RCC 7860 (cell line): ENCODE results near the gene POLR2L.
A peak's percentile ranks its signal among the peaks of the same experiment; 100 is the strongest.

Experiments
- DNase-seq: peaks from one replicate; pipeline ENCODE4 v3.0.0-alpha.2; 2015; ENCODE audit warnings: low spot score
- FAIRE-seq: peaks from 2 replicates; lab custom pipeline; 2012; peaks lifted over from hg19 to GRCh38; lab: Jason Lieb, UNC

The POLR2L gene

DNA sequence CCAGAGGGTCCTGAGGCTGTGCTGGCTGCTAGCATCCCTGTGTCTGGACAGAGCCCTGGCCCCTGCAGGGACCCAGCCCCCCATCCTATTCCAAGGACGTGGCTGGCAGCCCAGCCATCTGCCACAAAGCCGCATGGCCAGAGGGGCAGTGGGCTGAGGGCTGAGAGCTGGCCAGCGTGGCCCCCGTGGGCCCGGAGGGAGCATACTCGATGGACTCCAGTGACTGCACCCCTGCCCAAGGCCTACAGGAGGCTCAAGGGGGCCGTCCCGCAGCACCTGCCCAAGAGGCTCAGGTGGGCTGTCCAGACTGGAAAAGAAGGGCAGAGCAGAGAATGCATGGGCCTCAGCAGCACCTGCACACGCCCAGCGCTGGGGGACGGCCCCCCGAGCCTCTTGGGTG, 13.5 kb upstream of the POLR2L start:
- FAIRE-seq (no peak), DNase-seq (no peak)

DNA sequence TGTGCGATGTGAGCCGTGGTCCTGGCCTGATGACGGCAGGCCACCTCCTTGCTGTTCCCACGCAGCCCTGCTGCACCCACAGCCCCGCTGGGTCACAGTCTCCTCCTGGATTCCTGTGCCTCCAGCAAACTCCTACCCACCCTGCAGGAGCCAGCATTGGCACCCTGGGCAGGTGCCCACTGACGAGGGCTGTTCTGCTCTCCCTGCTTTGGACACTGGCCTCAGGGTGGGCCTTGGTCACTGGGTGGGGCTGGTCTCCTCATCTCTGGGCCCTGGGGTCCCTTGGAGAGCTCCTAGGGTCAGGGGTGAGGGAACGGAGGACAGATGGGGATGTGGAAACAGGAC, 13.0 kb upstream of the POLR2L start:
- FAIRE-seq = no peak
- DNase-seq = no peak

DNA sequence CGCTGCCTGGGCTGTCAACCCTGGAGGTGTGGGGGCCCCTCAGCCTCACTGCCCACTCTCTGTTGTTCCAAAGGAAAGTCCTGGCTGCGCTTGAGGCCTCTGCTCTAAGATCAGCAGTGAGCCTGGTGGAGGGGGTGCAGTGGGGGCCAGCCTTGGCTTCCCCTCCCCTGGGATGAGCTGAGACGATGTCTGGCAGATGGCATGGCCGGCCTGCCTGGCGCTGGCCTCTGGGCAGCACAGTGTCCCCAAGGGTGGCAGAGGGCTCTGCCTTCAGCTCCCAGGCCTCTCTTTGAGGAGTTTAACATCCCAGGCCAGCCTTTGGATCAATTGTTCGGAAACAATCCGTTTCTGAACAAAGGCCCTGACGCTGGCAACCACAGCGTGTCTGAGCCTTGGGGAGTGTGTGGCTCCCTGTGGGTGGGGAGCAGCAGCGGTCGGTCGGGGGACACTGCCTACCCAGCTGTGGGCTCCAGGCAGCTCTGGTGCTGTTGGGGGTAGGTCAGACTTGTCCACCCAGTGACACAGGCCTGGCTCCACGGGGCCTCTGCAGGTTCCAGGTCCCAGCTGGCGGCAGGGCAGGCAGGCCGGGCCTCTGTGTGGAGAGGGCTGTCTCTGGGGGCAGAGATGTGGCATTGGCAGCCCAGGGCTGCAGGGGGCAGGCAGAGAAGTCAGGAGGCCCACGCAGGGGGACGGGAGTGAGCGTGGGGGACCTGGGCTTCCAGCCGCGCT, 12.4 kb upstream of the POLR2L start:
- no peak for FAIRE-seq

DNA sequence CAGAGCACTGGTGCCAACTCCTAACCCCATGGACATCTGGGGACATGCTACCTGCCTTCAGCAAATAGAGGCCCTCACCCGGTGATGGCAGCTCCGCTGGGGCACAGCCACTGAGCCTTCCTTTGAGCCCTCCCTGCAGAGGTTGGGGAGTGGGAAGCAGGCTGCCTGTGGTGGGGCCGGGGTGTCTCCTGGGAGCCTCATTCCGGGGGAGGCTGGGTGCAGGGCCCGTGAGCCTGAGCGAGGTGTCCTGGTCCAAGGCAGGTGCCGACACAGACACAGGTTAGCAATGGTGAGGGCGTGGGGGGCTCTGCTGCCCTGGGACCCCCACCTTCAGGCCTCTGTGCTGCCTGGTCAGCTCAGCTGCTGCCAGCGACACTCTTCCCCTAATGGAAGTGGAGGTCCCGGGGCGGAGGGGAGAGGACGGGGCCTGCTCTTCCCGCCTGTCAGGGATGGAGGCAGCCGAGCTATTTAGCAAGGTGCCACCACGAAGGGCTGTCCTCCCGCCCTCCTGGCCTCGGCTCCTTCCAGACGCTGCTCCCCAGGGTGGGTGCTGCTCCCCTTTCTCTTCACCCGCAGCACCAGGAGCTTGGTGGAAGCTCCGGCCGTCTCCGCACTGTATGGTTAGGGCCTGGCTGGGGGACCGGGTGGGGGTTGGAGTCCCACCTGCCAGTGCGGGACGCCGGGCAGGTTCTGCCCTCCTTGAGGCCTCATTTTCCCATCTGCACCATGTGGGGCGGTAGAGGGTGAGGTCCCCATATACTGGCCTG, 11.5 kb upstream of the POLR2L start:
- FAIRE-seq = no peak
- no peak for DNase-seq

More for the DNA sequence above, 12.4 kb upstream of the POLR2L start:
- DNase-seq = no peak

DNA sequence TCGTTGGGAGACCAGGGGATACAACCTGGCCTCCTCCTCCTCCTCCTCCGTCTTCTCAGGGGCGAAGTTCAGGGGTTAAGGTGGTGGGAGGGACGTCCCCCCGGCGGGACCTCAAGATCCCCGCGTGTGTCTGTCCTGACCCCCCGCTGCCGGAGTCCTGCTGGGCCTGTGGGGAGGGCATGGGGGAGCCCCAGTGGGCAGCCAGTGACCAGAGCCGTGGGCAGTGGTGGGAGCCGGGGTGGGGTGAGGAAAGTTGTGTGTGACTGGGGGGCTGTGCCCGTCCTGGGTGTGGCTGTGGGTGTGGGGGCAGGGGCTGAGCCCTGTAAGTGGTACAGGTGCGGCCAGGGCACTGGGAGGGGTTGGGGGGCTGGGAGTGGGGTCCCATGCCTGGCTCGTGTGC, 10.4 kb upstream of the POLR2L start:
- FAIRE-seq = no peak
- DNase-seq = no peak

DNA sequence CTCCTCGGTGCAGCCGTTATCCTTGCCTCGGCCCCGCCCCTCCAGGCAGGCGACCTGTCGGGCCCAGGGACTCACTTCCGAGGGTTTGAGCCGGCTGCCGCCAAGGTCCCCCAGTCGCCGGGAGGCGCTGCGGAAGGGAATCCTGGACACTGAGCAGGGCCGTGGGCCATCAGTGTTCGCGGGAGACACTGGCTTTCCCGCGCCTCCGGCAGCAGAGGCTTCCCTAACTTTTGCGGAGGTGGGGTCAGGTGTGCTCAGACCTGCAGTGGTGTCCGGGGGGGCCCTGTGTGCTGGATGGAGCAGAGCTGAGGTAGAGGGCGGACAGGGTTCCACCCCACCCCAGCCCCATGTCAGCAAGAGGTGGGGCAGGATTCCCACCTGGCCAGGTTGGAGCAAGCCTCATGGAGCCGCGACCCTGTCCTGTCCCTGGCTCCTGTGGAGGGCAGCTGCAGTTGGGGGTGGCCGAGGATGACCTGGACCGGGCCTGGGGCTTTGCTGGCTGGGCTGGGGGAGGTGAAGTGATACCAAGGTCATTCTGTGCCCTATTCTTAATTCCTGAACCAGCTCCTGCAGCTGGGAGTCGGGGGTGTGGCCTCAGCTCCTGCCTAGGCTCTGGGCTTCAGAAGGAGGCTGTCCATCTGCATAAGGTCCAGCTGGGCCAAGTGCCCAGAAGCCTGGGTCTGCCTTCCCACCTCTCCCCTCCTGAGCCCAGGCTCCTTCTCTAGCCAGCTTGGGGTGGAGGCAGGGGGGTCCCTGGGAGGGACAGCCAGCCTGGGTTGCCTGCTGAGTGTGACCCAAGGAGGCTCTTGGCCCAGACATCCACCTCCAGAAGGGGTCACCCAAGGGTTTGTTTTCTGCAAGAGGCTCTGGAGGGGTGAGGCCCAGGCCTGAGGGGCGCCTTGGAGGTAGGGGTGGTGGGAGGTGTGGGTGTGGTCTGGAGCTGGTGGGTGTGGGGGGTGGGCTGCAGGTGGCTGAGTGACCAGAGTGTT, 8.7 kb upstream of the POLR2L start:
- FAIRE-seq (no peak), DNase-seq (no peak)

DNA sequence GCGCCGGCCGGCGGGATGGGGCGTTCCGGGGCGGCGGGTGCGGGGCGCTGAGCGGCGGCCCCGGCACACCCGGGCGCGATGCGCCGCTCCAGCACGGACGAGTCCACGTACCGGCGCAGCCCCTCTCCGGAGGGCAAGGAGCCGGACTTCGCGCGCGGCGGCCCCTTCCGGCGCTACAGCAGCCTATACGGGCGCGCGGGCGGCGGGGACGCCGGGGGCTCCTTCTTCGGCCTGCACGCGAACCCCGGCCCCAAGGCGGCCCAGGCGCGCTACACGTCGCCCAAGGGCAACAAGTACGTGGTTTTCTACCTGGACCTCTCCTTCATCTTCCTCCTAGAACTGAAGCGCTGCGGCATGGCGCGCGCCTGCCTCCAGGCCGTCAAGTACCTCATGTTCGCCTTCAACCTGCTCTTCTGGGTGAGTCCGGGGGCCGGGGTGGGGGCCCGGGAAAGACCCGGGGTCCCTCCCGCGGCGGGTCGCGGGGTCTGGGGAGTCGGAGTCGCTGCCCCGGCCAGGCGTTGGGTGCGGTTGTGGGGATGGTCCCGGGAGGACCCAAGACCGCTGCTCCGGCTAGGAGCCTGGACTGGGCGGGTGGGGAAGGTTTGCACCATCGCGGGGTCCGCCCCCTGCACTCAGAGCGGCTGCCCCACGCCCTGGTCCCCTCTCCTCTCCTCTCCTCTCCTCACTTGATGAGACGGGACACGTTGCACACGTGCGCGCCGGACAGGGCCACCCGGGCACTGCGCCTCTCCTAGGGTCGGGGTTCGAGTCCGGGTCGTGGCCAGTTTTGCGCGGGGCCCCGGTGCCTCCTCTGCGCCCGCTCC, 7.8 kb upstream of the POLR2L start:
- FAIRE-seq (no peak), DNase-seq (no peak)

DNA sequence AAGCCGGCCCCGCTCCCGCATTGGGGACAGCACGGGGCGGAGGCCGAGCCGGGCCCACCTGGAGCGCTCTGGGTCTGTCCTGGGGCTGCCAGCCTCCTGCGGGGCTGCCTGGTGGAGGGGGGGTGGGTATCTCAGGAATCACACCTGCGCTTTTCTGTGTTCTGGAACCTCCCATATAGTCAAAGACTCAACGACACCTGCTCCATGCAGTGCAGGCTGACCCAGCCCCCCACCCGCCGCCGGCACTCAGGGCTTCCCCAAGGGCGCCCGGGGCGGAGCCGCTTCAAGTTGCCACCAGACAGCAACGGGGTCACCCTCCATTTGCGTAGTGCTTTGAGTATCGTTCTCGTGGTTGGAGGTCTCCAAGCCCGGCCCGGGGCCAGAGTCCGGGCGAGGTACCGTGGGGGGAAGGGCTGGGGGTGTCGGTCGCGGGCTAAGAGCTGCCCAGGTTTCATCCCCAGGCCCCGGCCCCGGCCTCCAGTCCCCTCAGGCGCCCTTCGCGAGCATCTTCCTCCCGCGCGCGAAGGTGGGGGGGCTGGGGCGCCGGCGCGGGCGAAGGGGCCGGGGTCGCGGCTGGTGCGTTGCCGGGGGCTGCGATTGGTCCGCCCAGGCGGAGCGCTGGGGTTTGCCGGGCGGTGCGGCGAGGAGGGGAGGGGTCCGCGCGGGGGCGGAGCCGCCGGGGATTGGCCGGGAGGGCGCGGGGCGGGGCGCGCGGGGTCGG, 6.9 kb upstream of the POLR2L start:
- DNase-seq = no peak
- no peak for FAIRE-seq

DNA sequence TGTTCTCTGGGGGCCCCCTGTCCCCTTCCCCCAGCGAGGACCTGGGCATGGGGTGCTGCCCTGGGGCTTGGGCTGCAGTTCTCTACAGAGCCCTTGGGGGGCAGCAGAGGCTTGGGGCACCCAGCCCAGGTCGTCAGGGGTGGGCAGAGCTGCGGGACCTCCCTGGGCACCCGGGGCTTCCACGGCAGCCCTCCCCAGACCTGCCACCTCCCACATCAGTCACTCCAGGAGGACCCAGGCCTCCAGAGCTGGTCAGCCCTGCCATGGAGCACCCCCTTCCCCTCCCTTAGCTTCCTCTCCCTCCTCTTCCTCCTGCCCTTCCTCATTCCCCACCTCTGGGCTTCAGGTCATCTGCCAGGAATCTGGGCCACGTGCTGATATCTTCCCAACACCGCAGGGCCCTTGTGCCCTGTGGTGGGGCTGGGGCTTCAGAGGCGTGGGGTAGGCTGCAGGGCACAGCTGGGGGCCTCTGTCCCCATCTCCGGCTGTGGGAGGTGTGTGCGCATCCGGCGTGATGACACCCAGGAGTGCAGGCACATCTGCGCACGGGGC, 6.1 kb upstream of the POLR2L start:
- DNase-seq (no peak), FAIRE-seq (no peak)

DNA sequence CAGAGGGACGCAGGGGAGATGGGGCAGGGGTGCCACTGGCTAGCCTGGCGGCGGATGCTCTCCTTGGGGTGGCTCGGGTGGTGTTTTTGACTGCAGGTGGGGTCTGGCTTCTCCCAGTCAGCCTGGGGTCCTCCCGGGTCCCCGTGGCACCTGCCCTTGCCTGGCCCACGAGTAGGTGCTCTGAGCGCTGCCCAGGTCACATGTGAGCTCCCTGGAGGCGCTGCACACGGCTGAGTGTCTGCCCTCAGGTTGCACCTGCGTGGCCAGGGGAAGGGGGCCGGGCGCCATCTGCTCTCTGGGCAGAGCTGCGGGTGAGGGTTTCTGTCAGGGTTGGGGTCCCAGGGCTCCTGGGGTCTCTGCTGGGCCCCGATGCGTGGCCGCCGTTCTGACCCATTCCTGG, 5.5 kb upstream of the POLR2L start:
- no peak for FAIRE-seq
- DNase-seq = no peak

DNA sequence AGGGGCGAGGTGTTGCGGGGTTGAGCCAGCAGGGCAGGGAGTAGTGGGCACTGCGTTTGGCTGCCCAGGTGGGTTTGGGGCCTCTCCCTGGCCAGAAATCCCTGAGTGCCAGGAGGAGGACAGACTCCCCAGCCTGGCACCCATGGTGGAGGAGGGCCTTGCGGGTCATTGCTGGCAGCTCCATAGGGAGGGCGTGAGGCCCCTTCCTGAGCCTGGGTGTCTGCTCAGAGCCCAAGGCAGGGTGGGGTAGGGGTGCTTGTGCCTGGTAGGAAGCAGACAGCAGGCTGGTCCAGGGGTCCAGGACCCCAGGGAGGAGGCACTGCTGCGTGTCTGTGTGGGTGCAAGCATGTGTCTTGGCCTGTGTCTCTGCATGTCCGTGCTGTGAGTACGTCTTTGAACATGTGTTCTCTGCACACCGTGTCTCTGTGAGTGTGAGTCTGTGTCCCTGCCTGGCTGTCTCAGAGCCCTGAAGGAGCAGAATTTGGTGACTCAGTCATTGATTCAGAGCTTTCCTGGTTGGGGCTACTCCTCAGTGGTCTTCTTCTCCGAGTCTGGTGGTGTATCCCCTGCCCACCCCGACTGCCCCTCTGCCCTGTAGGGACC, 4.3 kb upstream of the POLR2L start:
- no peak for FAIRE-seq
- no peak for DNase-seq

DNA sequence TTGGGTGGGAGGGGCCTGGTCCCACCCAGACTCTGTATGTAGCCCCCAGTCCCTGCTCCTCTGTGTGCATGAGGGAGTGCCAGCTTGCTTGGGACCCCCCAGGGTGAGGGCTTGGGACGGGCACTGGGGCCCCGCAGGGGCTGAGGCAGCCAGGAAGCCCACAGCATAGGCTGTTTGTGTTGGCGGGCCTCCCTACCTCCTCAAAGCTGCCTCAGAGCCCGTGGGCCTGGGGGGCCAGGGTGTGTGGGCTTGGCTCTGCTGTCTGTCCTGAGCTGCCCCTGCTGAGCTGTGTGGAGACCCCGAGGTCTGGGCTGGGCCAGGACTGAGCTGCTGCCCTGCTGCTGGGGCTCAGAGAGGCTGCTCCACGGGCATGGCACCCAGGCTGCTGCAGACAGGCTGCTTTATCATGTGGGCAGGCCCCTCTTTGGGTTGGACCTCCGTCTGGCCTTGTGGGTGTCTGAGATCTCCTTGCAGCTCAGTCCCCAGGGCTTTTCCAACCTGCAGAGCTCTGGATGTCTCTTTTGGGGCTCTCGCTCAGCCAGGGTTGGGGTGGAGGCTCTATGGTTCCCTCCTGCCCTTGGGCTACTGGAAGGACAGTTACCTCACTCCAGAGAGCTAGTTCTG, 3.7 kb upstream of the POLR2L start:
- FAIRE-seq = no peak
- DNase-seq = no peak

DNA sequence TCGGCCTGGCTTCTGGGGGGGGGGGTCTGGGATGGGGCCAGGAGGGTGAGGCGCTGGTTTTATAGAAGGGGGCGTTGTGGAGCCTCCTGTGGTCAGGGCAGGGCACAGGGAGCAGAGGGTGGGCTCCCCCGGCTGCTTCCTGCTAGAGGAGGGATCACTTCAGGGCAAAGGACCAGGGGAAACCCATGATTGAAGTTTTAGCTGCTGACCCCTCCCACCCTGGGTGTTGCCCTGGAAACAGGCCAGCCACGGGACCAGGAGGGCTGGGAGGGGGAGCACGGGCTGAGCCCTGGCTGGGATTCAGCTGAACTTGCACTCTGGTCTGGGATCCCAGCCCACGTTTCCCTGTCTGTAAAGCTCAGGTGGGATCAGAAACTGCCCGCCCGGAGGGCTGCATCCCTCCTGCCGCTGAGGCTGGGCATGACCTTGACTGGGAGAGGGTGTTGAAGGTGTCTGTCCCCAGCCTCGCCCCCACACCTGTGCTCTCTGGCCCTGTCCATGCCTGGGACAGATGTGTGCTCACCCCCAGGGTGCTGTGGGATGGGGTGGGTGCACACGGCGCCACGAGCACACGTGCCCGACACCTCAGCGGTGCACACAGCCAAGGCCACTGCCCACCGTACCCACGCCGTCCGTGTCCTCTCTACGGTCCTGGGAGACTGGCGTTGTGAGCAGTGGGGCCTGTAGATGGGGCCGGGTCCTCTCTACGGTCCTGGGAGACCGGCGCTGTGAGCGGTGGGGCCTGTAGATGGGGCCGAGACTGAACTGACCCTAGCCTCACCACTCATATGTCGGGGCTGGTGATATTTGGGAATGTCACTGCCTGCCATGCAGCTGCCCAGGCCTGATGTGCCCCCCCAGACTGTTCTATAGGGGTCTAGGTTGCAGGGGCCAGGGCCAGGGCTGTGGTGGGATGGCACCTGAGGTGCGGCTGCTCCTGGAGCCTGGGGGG, 2.6 kb upstream of the POLR2L start:
- peak; percentile 34 for FAIRE-seq
- peak; percentile 75 for DNase-seq

DNA sequence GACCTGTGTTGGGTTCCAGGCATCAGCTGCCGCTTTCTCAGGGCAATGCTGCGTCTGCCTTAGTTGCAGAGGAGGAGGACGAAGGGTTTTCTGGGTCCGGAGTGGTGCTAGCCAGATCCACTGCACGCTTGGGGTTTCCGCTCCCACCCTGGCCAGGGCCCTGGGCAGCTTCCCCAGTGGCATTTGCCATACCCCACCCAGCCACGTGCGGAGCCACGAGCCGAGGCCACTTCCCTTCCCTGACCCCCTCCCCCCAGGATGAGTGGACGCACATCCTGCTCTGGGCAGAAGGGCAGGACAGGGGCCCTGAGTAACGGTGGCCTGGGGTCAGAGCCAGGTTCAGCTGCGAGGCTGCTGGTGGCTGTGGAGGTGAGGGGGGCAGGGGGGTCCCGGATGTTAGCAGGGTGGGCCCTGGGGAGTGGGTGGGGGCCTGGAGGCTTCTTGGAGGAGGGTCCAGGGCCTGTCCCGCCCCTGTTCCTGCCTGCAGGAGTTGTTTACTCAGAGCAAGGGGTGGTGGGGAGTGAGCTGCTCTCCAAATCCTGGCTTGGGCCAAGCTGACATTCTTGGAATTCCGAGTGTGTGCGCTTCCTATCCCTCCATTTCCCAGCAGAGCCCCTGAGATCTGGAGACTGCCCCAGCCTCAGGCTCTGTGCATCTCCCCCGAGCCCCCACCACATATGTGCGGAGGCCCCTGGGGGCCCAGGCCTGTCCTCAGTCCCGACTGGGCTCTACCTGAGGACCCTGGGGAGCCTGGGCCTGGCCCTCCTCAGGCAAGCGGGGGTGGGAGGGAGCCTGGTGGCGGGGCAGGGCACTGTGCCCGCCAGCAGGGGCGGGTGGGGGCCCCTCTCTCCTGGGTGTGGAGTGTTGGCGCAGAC, 1.7 kb upstream of the POLR2L start:
- FAIRE-seq = peak; percentile 32
- DNase-seq = peak; percentile 90

DNA sequence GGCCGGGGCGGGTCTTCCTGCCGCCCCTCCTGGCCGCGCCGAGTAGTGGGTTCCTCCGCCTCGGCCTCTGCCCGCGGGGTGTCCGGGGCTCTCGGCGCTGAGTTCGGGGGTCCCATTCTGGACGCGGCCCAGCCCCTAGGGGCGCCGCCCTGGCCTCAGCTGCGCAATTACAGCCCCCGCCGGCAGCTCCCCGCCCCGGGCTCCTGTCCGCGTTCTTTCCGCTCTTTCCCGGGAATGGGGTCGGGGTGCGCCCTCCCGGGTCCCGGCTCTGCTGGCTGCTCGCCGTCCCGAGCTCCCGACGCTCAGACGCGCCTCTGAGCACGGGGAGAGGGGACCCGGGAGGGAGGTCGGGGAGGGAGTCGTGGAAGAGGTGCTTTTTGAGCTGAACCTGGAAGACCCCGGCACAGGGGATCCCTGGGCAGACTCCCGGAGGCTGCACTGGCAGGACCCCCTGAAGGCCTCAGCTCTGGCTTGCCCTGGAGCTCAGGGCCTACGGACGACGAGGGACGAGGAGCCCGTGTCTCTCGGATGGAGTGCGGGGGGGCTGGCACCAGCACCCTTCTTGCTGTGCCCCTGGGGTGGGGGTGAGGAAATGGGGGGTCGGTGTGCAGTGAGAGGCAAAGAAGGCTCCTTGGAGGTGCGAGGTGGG, 881 bp upstream of the POLR2L start:
- FAIRE-seq = no peak

DNA sequence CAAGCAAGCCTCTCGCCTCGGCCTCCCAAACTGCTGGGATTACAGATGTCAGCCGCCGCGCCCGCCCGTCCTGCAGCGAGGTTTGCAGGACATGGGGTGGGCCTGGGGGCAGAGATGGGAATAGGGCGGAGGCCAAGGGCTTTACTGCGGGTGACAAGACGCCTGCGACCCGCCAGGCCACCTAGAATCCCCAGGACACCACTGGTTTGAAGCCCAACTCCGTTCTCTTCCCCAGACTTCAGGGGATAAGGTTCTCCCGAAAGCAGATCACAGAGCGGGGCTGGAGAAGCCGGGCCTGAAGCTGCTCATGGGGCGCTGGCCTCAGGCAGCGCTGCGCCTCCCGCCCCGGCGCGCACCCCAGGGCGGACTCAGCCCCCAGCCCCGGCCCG, 354 bp downstream of the POLR2L start:
- DNase-seq (no peak), FAIRE-seq (no peak)

More for the DNA sequence above, 881 bp upstream of the POLR2L start:
- DNase-seq = no peak
